ENCODE data around the gene GTF2A1.

GRCh38 chr14:81224222-81224621 is 3.5 kb upstream of the GTF2A1 start:
- TF ChIP-seq, protein P1, sequence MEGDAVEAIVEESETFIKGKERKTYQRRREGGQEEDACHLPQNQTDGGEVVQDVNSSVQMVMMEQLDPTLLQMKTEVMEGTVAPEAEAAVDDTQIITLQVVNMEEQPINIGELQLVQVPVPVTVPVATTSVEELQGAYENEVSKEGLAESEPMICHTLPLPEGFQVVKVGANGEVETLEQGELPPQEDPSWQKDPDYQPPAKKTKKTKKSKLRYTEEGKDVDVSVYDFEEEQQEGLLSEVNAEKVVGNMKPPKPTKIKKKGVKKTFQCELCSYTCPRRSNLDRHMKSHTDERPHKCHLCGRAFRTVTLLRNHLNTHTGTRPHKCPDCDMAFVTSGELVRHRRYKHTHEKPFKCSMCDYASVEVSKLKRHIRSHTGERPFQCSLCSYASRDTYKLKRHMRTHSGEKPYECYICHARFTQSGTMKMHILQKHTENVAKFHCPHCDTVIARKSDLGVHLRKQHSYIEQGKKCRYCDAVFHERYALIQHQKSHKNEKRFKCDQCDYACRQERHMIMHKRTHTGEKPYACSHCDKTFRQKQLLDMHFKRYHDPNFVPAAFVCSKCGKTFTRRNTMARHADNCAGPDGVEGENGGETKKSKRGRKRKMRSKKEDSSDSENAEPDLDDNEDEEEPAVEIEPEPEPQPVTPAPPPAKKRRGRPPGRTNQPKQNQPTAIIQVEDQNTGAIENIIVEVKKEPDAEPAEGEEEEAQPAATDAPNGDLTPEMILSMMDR (IDR thresholded peaks at IDR 0.05; ENCODE audit: low read depth, low read length, missing input control), result no peak
- no peak for TF ChIP-seq TAF1 (conservative IDR thresholded peaks at IDR 0.05)
- TF ChIP-seq, protein P2, sequence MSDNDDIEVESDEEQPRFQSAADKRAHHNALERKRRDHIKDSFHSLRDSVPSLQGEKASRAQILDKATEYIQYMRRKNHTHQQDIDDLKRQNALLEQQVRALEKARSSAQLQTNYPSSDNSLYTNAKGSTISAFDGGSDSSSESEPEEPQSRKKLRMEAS (IDR thresholded peaks at IDR 0.05), result no peak
- no peak for TF ChIP-seq EGR1 (IDR thresholded peaks at IDR 0.05; ENCODE audit: low read depth in 2 of 2)
- TF ChIP-seq FOXA1 (IDR thresholded peaks at IDR 0.05), result no peak
- TF ChIP-seq YY1 (IDR thresholded peaks at IDR 0.05), result no peak
- TF ChIP-seq, protein P3, sequence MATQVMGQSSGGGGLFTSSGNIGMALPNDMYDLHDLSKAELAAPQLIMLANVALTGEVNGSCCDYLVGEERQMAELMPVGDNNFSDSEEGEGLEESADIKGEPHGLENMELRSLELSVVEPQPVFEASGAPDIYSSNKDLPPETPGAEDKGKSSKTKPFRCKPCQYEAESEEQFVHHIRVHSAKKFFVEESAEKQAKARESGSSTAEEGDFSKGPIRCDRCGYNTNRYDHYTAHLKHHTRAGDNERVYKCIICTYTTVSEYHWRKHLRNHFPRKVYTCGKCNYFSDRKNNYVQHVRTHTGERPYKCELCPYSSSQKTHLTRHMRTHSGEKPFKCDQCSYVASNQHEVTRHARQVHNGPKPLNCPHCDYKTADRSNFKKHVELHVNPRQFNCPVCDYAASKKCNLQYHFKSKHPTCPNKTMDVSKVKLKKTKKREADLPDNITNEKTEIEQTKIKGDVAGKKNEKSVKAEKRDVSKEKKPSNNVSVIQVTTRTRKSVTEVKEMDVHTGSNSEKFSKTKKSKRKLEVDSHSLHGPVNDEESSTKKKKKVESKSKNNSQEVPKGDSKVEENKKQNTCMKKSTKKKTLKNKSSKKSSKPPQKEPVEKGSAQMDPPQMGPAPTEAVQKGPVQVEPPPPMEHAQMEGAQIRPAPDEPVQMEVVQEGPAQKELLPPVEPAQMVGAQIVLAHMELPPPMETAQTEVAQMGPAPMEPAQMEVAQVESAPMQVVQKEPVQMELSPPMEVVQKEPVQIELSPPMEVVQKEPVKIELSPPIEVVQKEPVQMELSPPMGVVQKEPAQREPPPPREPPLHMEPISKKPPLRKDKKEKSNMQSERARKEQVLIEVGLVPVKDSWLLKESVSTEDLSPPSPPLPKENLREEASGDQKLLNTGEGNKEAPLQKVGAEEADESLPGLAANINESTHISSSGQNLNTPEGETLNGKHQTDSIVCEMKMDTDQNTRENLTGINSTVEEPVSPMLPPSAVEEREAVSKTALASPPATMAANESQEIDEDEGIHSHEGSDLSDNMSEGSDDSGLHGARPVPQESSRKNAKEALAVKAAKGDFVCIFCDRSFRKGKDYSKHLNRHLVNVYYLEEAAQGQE (IDR thresholded peaks at IDR 0.05), result no peak
- no peak for TF ChIP-seq ZBTB33 (IDR thresholded peaks at IDR 0.05)
- TF ChIP-seq, protein P4, sequence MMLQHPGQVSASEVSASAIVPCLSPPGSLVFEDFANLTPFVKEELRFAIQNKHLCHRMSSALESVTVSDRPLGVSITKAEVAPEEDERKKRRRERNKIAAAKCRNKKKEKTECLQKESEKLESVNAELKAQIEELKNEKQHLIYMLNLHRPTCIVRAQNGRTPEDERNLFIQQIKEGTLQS (IDR thresholded peaks at IDR 0.05), result no peak
- TF ChIP-seq RAD21 (IDR thresholded peaks at IDR 0.05), result no peak
